GM04503 (cell line): Measurements from ENCODE around the gene EDARADD.

Source experiments
- DNase-seq: peaks from one replicate; pipeline ENCODE4 v3.0.0-alpha.2; 2012; ENCODE audit warnings: low read depth

The EDARADD gene

GRCh38 chr1:236394879-236395229 lies 768 bp downstream of the EDARADD start:
- DNase-seq = no peak

- DNase-seq = no peak
Measured at GRCh38 chr1:236395230-236395946, 1.3 kb downstream of the EDARADD start.

GRCh38 chr1:236395947-236396664 lies 2.0 kb downstream of the EDARADD start:
- DNase-seq = no peak

- no peak for DNase-seq
Measured at GRCh38 chr1:236396665-236397043, 2.6 kb downstream of the EDARADD start.

- DNase-seq = no peak
Measured at GRCh38 chr1:236397173-236397759, 3.2 kb downstream of the EDARADD start.

- DNase-seq = no peak
Measured at GRCh38 chr1:236398538-236398937, 4.5 kb downstream of the EDARADD start.

GRCh38 chr1:236400061-236400603 lies 6.0 kb downstream of the EDARADD start:
- no peak for DNase-seq

- no peak for DNase-seq
Measured at GRCh38 chr1:236401698-236402097, 7.6 kb downstream of the EDARADD start.

- no peak for DNase-seq
Measured at GRCh38 chr1:236403905-236404696, 10.0 kb downstream of the EDARADD start.

GRCh38 chr1:236407059-236407458 lies 13.0 kb downstream of the EDARADD start:
- no peak for DNase-seq

GRCh38 chr1:236413688-236414087 lies 19.6 kb downstream of the EDARADD start:
- no peak for DNase-seq

- DNase-seq = no peak
Measured at GRCh38 chr1:236416165-236416564, 22.1 kb downstream of the EDARADD start.

GRCh38 chr1:236417336-236417735 lies 23.2 kb downstream of the EDARADD start:
- DNase-seq = no peak

GRCh38 chr1:236419502-236419901 lies 25.4 kb downstream of the EDARADD start:
- DNase-seq = no peak

- no peak for DNase-seq
Measured at GRCh38 chr1:236421022-236421421, 26.9 kb downstream of the EDARADD start.

GRCh38 chr1:236421850-236422516 lies 27.9 kb downstream of the EDARADD start:
- DNase-seq = no peak

- DNase-seq = no peak
Measured at GRCh38 chr1:236422517-236422876, 28.4 kb downstream of the EDARADD start.

- DNase-seq = no peak
Measured at GRCh38 chr1:236425031-236425663, 31.1 kb downstream of the EDARADD start.

- no peak for DNase-seq
Measured at GRCh38 chr1:236426215-236426614, 32.1 kb downstream of the EDARADD start.

GRCh38 chr1:236429715-236430274 lies 35.7 kb downstream of the EDARADD start:
- no peak for DNase-seq

- DNase-seq = no peak
Measured at GRCh38 chr1:236433819-236434315, 39.8 kb downstream of the EDARADD start.
